GM12892 (cell line): ENCODE data around the gene GARRE1.

Experiments used
- POLR2A ChIP-seq: IDR thresholded peaks from 2 replicates; pipeline ENCODE4 v1.6.1; 2011; ENCODE audit warnings: low read depth, low read length, control low read depth
- POLR2AphosphoS5 ChIP-seq: IDR thresholded peaks from 2 replicates; pipeline ENCODE4 v1.6.1; 2011; ENCODE audit warnings: low read depth, low read length, control low read depth

DNA sequence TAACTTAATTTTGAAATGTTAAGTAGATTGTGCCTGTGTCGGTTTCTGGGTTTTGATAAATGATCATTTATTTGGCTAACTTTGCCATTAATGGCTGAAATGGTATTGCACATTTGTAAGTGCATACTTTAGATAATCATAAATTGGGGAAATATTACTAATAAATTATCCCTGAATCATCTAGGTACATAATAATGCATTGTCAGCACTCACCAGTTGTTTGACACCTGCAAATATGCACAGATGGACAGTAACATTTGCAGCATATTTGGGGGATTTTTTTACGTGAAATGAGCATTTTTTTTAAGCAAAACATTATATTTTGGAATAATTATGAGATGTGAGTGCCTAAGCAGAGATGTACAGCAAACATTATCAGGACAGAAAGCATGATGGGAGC, 41.1 kb upstream of the GARRE1 start:
- TF ChIP-seq POLR2AphosphoS5 = no peak
- TF ChIP-seq POLR2A = no peak
